HepG2 (cell line): ENCODE results near the gene IFNB1. TPM values are rescaled to one million over a fixed set of nuclear protein-coding genes. Genes with fewer than 3 reads are reported as not detected.

Experiments used
- ATAC-seq: fragments of 200-7000 bp; cut with Tn5 transposase; 3 replicates; pipeline ENCODE4 v1.9.1; 2020; ENCODE audit warnings: mild to moderate bottlenecking, moderate library complexity
- BruUV-seq: library from RNA; stranded (reverse); fragments of 400-500 nt; replicated peaks from 2 replicates; lab custom pipeline; 2021; lab: Mats Ljungman, UMichigan
- CTCF ChIA-PET: fragments of 300-600 bp; formaldehyde crosslinking; extraction: SDS; loops from one replicate; lab custom pipeline; 2021; ENCODE audit warnings: low total read pairs, inconsistent platforms, low intra/inter-chr PET ratio; lab: Yijun Ruan, JAX
- POLR2A ChIA-PET: fragments of 350-600 bp; sonication (Branson Sonifier 250); formaldehyde crosslinking; loops from one replicate; lab custom pipeline; 2020; ENCODE audit warnings: antibody characterized with exemption, inconsistent platforms; lab: Yijun Ruan, JAX
- DNase-seq: peaks from one replicate; pipeline ENCODE4 v3.0.0-alpha.2; 2015; ENCODE audit warnings: low spot score
- FAIRE-seq: peaks from 3 replicates; lab custom pipeline; 2011; peaks lifted over from hg19 to GRCh38; lab: Jason Lieb, UNC
- H2AFZ ChIP-seq: one replicate; pipeline ENCODE4 v1.6.1; 2011; ENCODE audit warnings: low read length, inconsistent platforms
- H3K27ac ChIP-seq: fragments of 300-600 bp; 3 replicates; pipeline ENCODE4 v1.8.0; 2011; ENCODE audit warnings: mixed run types, mild to moderate bottlenecking, mixed read lengths, low read length, inconsistent platforms; ENCODE audit not compliant: insufficient read depth; ENCODE audit errors: extremely low read length
- H3K27me3 ChIP-seq, 2 experiments: fragments of 200-600 bp in 1 of 2; 2 replicates in 1 of 2; 3 replicates in 1 of 2; pipeline versions ENCODE4 v1.6.0 to v1.8.0; 2011; ENCODE audit warnings: low read length in 2 of 2, mild to moderate bottlenecking in 2 of 2, moderate library complexity in 2 of 2, inconsistent platforms in 1 of 2; ENCODE audit not compliant: insufficient read depth in 2 of 2, control insufficient read depth in 1 of 2
- H3K36me3 ChIP-seq, 2 experiments: fragments of 200-600 bp in 1 of 2; replicated peaks in 1 of 2; 2 replicates in 1 of 2; 3 replicates in 1 of 2; pipeline versions ENCODE4 v1.5.1 to v1.8.0; 2011; ENCODE audit warnings: low read length in 2 of 2, inconsistent platforms in 1 of 2; ENCODE audit not compliant: insufficient read depth in 2 of 2, control insufficient read depth in 1 of 2
- H3K4me1 ChIP-seq: 2 replicates; pipeline ENCODE4 v1.5.1; 2012; ENCODE audit warnings: low read length, inconsistent platforms; ENCODE audit not compliant: insufficient read depth
- H3K4me2 ChIP-seq: 2 replicates; pipeline ENCODE4 v1.6.0; 2011; ENCODE audit warnings: low read depth, low read length, inconsistent platforms
- H3K4me3 ChIP-seq, 3 experiments: fragments of 200-600 bp in 1 of 3; sonication (generic), shearing (Covaris generic) in 1 of 3; replicated peaks in 1 of 3; 2 replicates each; pipeline ENCODE4 v1.5.1; 2011 to 2016; ENCODE audit warnings: low read length in 3 of 3, inconsistent platforms in 2 of 3, low read depth in 2 of 3, mild to moderate bottlenecking in 2 of 3, control low read depth in 1 of 3, mixed read lengths in 1 of 3; ENCODE audit not compliant: insufficient read depth in 1 of 3
- H3K79me2 ChIP-seq: one replicate; pipeline ENCODE4 v1.6.1; 2011; ENCODE audit warnings: low read length, inconsistent platforms; ENCODE audit not compliant: insufficient read depth
- H3K9ac ChIP-seq: 2 replicates; pipeline ENCODE4 v1.6.0; 2011; ENCODE audit warnings: mild to moderate bottlenecking, low read depth, low read length, inconsistent platforms; ENCODE audit not compliant: insufficient read depth
- H3K9me3 ChIP-seq: 2 replicates; pipeline ENCODE4 v1.5.1; 2012; ENCODE audit warnings: mild to moderate bottlenecking, low read length
- H4K20me1 ChIP-seq: 2 replicates; pipeline ENCODE4 v1.6.0; 2011; ENCODE audit warnings: inconsistent platforms, mild to moderate bottlenecking, low read length, moderate library complexity; ENCODE audit not compliant: insufficient read depth
- HMG20B ChIP-seq: conservative IDR thresholded peaks from 2 replicates; pipeline ENCODE4 v1.6.1; 2016; ENCODE audit warnings: missing genetic modification reagents, missing compliant biosample characterization
- IKZF5 ChIP-seq: IDR thresholded peaks from 2 replicates; pipeline ENCODE4 v1.6.1; 2018; ENCODE audit warnings: missing genetic modification reagents, mild to moderate bottlenecking, missing compliant biosample characterization
- KLF11 ChIP-seq: IDR thresholded peaks from 2 replicates; pipeline ENCODE4 v1.6.1; 2016; ENCODE audit warnings: missing compliant biosample characterization
- MAFK ChIP-seq, 2 experiments: IDR thresholded peaks in 1 of 2; conservative IDR thresholded peaks in 1 of 2; 2 replicates each; pipeline ENCODE4 v1.6.1; 2011; ENCODE audit warnings: improper control_type of control experiment in 2 of 2, low read length in 2 of 2
- MED13 ChIP-seq: sonication (generic); formaldehyde crosslinking; IDR thresholded peaks from 2 replicates; pipeline ENCODE4 v1.5.0; 2020; ENCODE audit warnings: missing genetic modification reagents
- NFE2L2 ChIP-seq: fragments of 150-350 bp; IDR thresholded peaks from 2 replicates; pipeline ENCODE4 v1.6.1; 2014; ENCODE audit warnings: low read length
- NKX3-1 ChIP-seq: sonication (generic); formaldehyde crosslinking; IDR thresholded peaks from 2 replicates; pipeline ENCODE4 v1.5.0; 2020; ENCODE audit warnings: missing genetic modification reagents
- POLR2AphosphoS2 ChIP-seq: IDR thresholded peaks from 2 replicates; pipeline ENCODE4 v1.6.1; 2011; ENCODE audit warnings: low read depth, low read length, improper control_type of control experiment
- PRMT3 ChIP-seq: sonication (generic); formaldehyde crosslinking; IDR thresholded peaks from 2 replicates; pipeline ENCODE4 v1.8.1; 2022; ENCODE audit warnings: low read depth, mild to moderate bottlenecking, moderate library complexity, missing genetic modification reagents, borderline replicate concordance
- ZNF616 ChIP-seq: sonication (generic); formaldehyde crosslinking; IDR thresholded peaks from 2 replicates; pipeline ENCODE4 v1.5.0; 2020; ENCODE audit warnings: low read depth, mild to moderate bottlenecking, missing genetic modification reagents
- ZNF674 ChIP-seq: sonication (generic); formaldehyde crosslinking; IDR thresholded peaks from 2 replicates; pipeline ENCODE4 v1.5.0; 2020; ENCODE audit warnings: low read depth, mild to moderate bottlenecking, missing genetic modification reagents
- WGBS: methylation state at CpG from one replicate; pipeline ENCODE4 v1.1.6; 2017; ENCODE audit warnings: low lambda C conversion rate; 5-methylcytosine and 5-hydroxymethylcytosine counted together
- in situ Hi-C: cut with HindIII; loops from 2 replicates; pipeline ENCODE4 v1.10.0; 2017; ENCODE audit warnings: low pct_unique_long_range_greater_than_20kb; ENCODE audit not compliant: extremely low pct_ligation_motif_present
- intact Hi-C: fragments of 100-400 bp; cut with micrococcal nuclease; formaldehyde crosslinking; loops from one replicate; pipeline ENCODE4 v1.10.0; 2022; ENCODE audit not compliant: unreplicated experiment
- polyA plus RNA-seq, 8 experiments: library from polyadenylated mRNA; depleted of rRNA in 3 of 8; stranded (reverse) in 7 of 8; unstranded in 1 of 8; fragments of >200 nt; fragmentation: Illumina TruSeq in 4 of 8; extraction: Trizol in 4 of 8; gene quantifications; 2 replicates each; pipeline versions ENCODE4 v1.2.1 to v1.2.3, GENCODE V29; 2011 to 2016; ENCODE audit warnings: low read depth in 4 of 8, missing spikeins in 1 of 8, mixed read lengths in 1 of 8; ENCODE audit not compliant: insufficient read depth in 1 of 8
- total RNA-seq, 5 experiments: library from RNA; depleted of rRNA; stranded (reverse); fragments of >200 nt; fragmentation: Illumina TruSeq; extraction: Trizol; gene quantifications; 2 replicates each; pipeline ENCODE4 v1.2.3, GENCODE V29; 2016; ENCODE audit warnings: low read depth in 1 of 5

The IFNB1 gene
- total and polyA plus RNA-seq, 2 of the 13 experiments (the other 11 are each of a cell fraction or from before 2014, with no cell fraction given) = not detected

GRCh38 chr9:21075484-21075883 lies 2.3 kb downstream of the IFNB1 start:
- POLR2A ChIA-PET = no interaction called here
- no peaks in the 10 kb centered on the region for H3K4me1 ChIP-seq
- ATAC-seq = no peak

GRCh38 chr9:21070906-21071305 lies 6.8 kb downstream of the IFNB1 start:
- Histone ChIP-seq H3K9me3 (no peaks in the 10 kb centered on the region), H3K36me3 (no peaks in the 10 kb centered on the region), H3K27ac (no peak overlapping the region), H3K4me2 (no peak overlapping the region)
- ATAC-seq (no peak), FAIRE-seq (no peak)
- in situ Hi-C loops = no loop called here
- TF ChIP-seq KLF11 (CRISPR knock-in tag) (no peak), IKZF5 (CRISPR knock-in tag) (no peak), PRMT3 (CRISPR knock-in tag) (no peak), NFE2L2 (peak; percentile 58; the same call in 1 of the 2 replicates), ZNF616 (CRISPR knock-in tag) (no peak), MAFK (conservative IDR thresholded peaks at IDR 0.05 in 1 of 2, IDR thresholded peaks at IDR 0.05 in 1 of 2; ENCODE audit: low read length in 2 of 2) (peak in 1 of 2 experiments; percentile 42; a peak in 1 of 4 replicates)
- TF ChIP-seq, all 625 proteins: peak for 2
- H3K79me2 ChIP-seq = no peaks in the 10 kb centered on the region
- H3K4me3 ChIP-seq = no peak overlapping the region
- H3K9ac ChIP-seq = no peak overlapping the region
- DNase-seq = no peak
- H4K20me1 ChIP-seq = no peaks in the 10 kb centered on the region
- ChIA-PET POLR2A (no interaction called here), CTCF (no interaction called here)
- BruUV-seq = no TSS peak
- H2AFZ ChIP-seq = no peak overlapping the region
- no peaks in the 10 kb centered on the region for H3K27me3 ChIP-seq
- no peaks in the 10 kb centered on the region for H3K4me1 ChIP-seq
- intact Hi-C loops = no loop called here

More at GRCh38 chr9:21075484-21075883, 2.3 kb downstream of the IFNB1 start:
- Histone ChIP-seq H3K4me2 (no peak overlapping the region), H3K36me3 (no peaks in the 10 kb centered on the region), H3K27me3 (no peaks in the 10 kb centered on the region), H3K79me2 (no peaks in the 10 kb centered on the region), H3K4me3 (no peak overlapping the region), H3K27ac (no peak overlapping the region), H3K9ac (no peak overlapping the region), H3K9me3 (no peaks in the 10 kb centered on the region), H2AFZ (no peak overlapping the region), H4K20me1 (no peaks in the 10 kb centered on the region)
- FAIRE-seq (no peak), DNase-seq (no peak)
- in situ Hi-C loops (no loop called here), intact Hi-C loops (no loop called here)
- WGBS = 29% methylated on average over 3 of the region's 3 CpGs
- CTCF ChIA-PET = no interaction called here
- no TSS peak for BruUV-seq
- TF ChIP-seq MED13 (CRISPR knock-in tag) (no peak), NKX3-1 (CRISPR knock-in tag) (no peak), HMG20B (CRISPR knock-in tag) (no peak), POLR2AphosphoS2 (no peak), ZNF674 (CRISPR knock-in tag) (no peak)
